Sciatic nerve (tissue), 2 donors: Measurements from ENCODE around the gene ADAMTSL3. TPM values are rescaled to one million over a fixed set of nuclear protein-coding genes. Genes with fewer than 3 reads are reported as not detected.
"Not testable (repeated sequence)": the region's sequence is repeated elsewhere in the genome, so short reads cannot be mapped to it uniquely, and the experiment has no call there.

Experiments
- ATAC-seq: fragments of 200-7000 bp; cut with Tn5 transposase; one replicate; pipeline ENCODE4 v1.9.1; 2020; ENCODE audit warnings: mild to moderate bottlenecking, moderate library complexity
- DNase-seq: peaks from one replicate; pipeline ENCODE4 v3.0.0-alpha.2; 2020; ENCODE audit warnings: low spot score
- intact Hi-C: fragments of 100-400 bp; cut with DNase I; formaldehyde crosslinking; loops from one replicate; pipeline ENCODE4 v1.14.2; 2022
- total RNA-seq: library from RNA; stranded (reverse); fragmentation: NEBNext Ultra II Directional; extraction: Animal tissue kit (Norgen Biotek cat#: 25700); gene quantifications from one replicate; pipeline ENCODE4 v1.2.1, GENCODE V29; 2021
- donor health status: DM: no; HTN: no; CAD: no.
- donor health status: DM: no; HTN: no; CAD: no.

ADAMTSL3 gene
- total RNA-seq, 1 donor from 2014 or later = 39.1 TPM

DNA sequence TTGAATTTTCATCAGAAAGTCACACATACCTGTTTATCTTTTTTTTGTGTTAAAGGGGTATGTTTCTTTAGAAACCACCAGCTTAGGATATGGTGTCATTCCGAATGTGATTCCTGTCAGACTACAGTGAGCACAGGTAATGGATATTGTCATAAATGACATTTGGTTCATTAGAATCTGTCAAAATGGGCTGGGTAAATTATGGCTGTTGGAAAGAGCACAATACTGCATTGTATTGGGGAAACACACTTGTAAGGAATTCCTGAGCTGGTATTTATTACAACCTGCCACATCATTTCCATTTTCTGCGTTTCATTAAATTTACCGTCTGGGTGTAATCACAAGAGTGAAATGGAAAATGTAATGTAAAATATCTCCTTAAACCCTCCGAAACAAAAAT lies 78.8 kb downstream of the ADAMTSL3 start:
- ATAC-seq (no peak), DNase-seq (no peak)
- intact Hi-C loops = no loop called here

- intact Hi-C loops = no loop called here
- DNase-seq (no peak), ATAC-seq (no peak)
Observed at GRCh38 chr15:83733206-83733605, 79.3 kb downstream of the ADAMTSL3 start.

DNA sequence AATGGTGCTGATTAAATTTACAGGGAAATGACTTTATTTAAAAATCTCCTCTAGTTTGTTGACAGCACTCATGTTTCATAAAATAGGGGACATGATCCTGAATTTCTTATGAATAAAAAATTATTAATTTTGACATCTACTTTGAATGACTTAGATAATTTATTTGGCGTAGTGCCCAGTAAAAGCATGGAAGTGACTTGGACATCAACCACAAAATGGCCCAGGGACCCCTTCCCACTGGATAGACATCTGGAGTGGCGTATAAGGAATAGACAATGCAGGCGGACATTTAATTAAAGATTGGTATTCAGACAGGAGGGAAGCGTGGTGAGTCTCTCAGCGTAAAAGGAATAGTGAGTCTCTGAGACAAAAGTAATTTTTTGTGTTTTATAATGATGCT lies 79.8 kb downstream of the ADAMTSL3 start:
- DNase-seq (no peak), ATAC-seq (no peak)
- intact Hi-C loops = no loop called here

- no peak for DNase-seq
- ATAC-seq = no peak
- intact Hi-C loops = no loop called here
Observed at GRCh38 chr15:83734487-83734886, 80.6 kb downstream of the ADAMTSL3 start.

GRCh38 chr15:83739629-83740028 lies 85.7 kb downstream of the ADAMTSL3 start:
- DNase-seq (no peak), ATAC-seq (no peak)
- intact Hi-C loops = loop anchor here (5.0 to 10.0 kb wide), 2 partner anchors 165 to 387 kb away; no protein-coding TSS in a partner anchor

- no peak for DNase-seq
- intact Hi-C loops = loop anchor here (10.0 kb wide), 1 partner anchor 171 kb away; no protein-coding TSS in a partner anchor
- no peak for ATAC-seq
Observed at GRCh38 chr15:83745771-83746170, 91.8 kb downstream of the ADAMTSL3 start.

DNA sequence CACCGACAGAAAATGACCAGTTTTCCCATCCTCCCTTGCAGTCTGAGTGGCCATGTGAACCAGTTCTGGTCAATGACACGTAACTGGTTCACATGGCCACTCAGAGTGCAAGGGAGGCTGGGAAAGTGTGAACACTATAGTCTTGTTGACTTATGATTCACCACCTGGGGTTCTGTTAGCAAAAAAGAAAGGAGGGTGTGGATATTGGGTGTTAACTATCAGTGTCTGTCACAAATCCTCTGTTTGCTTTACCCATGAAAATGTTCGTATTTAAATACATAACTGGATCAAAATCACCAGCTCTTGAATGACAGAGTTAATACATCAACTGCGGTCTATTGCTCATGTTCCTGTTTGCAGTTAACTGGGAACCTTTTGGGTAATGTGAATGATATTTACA lies 92.3 kb downstream of the ADAMTSL3 start:
- DNase-seq = no peak
- intact Hi-C loops = loop anchor here (10.0 kb wide), 1 partner anchor 171 kb away; no protein-coding TSS in a partner anchor
- no peak for ATAC-seq

GRCh38 chr15:83747050-83747717 lies 93.3 kb downstream of the ADAMTSL3 start:
- ATAC-seq = peak; percentile 96
- intact Hi-C loops = loop anchor here (10.0 kb wide), 1 partner anchor 172 kb away; no protein-coding TSS in a partner anchor

DNA sequence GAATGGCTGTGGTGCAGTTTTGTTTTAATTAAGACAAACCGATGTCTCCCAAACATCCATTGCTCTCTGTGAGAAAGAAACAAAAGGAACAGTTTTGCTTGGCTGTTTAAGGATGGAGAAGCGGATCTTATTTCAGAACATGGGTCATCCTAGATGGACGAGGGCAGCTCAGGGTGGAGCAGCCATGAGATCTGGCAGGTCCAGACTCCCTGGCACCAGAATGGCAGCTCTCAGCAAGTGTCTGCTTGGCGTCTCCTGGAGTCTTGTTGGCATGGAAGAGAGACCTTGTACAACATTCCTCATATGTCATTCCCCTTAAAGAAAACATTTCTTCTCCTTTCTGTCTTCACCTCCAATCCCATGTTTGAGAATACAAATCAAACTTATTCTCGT lies 93.8 kb downstream of the ADAMTSL3 start:
- DNase-seq (no peak), ATAC-seq (peak; percentile 40)
- intact Hi-C loops = loop anchor here (10.0 kb wide), 1 partner anchor 173 kb away; no protein-coding TSS in a partner anchor

More at GRCh38 chr15:83747050-83747717, 93.3 kb downstream of the ADAMTSL3 start:
- no peak for DNase-seq

GRCh38 chr15:83753872-83754493 lies 100.1 kb downstream of the ADAMTSL3 start:
- DNase-seq = no peak
- no peak for ATAC-seq
- intact Hi-C loops = no loop called here

GRCh38 chr15:83757291-83757690 lies 103.4 kb downstream of the ADAMTSL3 start:
- DNase-seq, intact Hi-C loops, ATAC-seq: not testable (repeated sequence)

DNA sequence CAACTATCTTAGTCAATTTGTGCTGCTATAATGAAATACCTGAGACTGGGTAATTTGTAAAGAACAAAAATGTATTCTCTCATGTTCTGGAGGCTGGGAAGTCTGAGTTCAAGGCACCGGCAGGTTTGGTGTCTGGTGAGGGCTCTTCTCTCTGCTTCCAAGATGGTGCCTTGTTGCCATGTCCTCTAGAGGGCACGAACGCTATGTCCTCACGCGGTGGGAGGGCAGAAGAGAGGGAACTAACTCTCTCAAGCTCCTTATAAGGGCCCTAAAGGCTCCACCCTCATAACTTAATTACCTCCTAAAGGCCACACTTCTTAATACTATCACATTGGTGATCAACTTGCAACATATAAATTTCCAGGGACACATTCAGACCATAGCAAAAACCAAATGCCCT lies 108.4 kb downstream of the ADAMTSL3 start:
- DNase-seq (no peak), ATAC-seq (no peak)
- intact Hi-C loops = no loop called here

DNA sequence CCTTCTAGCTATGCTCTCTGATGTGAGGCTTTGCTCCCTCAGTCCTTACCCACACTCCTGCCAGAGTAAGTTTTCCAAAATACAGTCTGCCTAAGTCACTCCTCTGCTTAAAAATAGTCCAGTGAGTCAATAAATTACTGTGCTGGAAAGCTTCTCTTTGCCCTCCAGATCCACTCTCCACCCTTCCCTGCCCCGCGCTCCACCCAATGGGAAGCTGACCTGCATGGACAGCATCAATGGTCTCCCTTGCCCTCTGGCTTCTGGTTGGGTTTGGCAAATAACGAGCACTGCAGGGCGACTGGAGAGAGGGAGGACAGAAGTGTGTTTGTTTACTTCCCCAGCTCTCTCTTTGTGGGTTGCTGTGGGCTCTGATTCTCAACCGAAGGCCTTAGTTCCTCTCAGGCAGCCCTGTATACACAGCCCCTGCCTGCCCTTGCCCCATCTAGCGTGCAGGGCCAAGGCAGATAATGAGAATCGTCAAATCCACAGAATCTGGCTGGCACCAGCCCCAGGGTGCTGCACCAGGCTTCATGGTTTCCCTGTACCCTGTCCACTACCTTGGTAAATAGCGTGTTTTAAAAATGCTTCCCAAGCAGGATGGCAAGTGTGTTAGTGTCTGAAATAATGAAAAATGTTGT lies 110.4 kb downstream of the ADAMTSL3 start:
- intact Hi-C loops = no loop called here
- DNase-seq (no peak), ATAC-seq (peak; percentile 82)

GRCh38 chr15:83766339-83766738 lies 112.4 kb downstream of the ADAMTSL3 start:
- ATAC-seq (no peak), DNase-seq (no peak)
- intact Hi-C loops = no loop called here

DNA sequence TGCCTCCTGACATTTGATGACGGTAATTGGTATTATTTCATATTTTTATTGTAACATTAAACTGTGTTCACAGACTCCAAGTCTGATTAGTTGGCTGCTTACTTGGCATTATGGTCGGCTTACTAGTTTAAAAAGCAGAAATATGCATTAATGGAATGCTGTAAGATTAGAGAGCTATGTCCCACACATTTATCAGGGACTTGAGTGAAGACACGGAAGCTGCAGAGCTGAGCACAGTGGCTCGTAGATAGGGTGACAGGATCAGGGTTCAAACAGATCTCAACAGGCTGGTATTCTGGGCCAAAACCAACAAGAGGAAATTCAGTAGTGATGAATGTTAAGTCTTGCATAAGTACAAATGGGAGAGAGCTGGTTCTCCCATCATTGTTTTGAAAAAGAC lies 113.8 kb downstream of the ADAMTSL3 start:
- intact Hi-C loops = no loop called here
- ATAC-seq = peak; percentile 29
- no peak for DNase-seq

- no peak for DNase-seq
- intact Hi-C loops = no loop called here
- ATAC-seq = no peak
Observed at GRCh38 chr15:83769411-83769999, 115.6 kb downstream of the ADAMTSL3 start.

GRCh38 chr15:83775738-83776137 lies 121.8 kb downstream of the ADAMTSL3 start:
- intact Hi-C loops = no loop called here
- DNase-seq (no peak), ATAC-seq (no peak)

DNA sequence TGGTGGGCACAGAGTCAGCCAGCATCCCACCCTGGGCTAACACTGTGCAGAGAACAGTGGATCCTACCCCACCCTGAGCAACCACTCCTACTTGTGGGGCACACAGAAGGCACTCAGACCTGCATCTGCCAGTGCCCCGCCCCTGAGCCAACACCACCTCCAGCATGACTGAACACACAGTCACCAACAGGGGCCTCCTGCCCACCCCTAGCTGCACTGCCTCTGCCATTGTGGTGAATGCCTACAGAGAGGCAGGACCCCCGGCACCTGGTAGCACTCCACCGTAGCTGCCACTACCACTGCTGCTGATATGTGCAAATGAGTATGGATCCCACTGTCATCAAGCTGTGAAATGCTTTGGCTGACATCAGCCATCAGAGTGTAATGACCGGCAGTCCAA lies 123.1 kb downstream of the ADAMTSL3 start:
- no peak for ATAC-seq
- intact Hi-C loops = no loop called here
- no peak for DNase-seq

DNA sequence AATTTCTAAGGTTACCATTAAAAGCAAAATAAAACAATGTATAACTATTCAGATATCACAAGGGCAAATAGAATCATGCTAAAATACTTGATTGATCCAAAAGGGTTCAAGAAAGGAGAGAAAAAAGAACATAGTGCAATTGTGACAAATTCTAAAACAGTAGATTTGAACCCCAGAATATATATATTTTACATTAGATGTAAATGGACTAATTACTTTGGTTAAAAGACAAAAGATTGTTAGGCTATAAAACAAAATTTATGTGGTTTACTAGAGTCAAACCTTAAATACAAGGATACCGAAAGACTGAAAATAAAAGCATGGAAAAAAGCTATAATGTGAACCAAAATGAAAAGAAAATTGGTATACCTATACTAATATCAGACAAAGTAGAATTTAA lies 129.3 kb downstream of the ADAMTSL3 start:
- intact Hi-C loops = no loop called here
- ATAC-seq (no peak), DNase-seq (no peak)

- ATAC-seq (no peak), DNase-seq (no peak)
- intact Hi-C loops = no loop called here
Observed at GRCh38 chr15:83784975-83785374, 131.1 kb downstream of the ADAMTSL3 start.
